Glutamatergic neuron (in vitro differentiated cells): Measurements from ENCODE around the gene PIM1. TPM values are rescaled to one million over a fixed set of nuclear protein-coding genes. Genes with fewer than 3 reads are reported as not detected.
A peak's percentile ranks its signal among the peaks of the same experiment; 100 is the strongest.
"Not testable (repeated sequence)": the region's sequence is repeated elsewhere in the genome, so short reads cannot be mapped to it uniquely, and the experiment has no call there.

Source experiments
- DNase-seq: peaks from one replicate; pipeline ENCODE4 v3.0.0; 2022
- H3K27ac Mint-ChIP-seq: one replicate; pipeline ENCODE4 v1.8.0; 2020; ENCODE audit warnings: mild to moderate bottlenecking, mixed read lengths, inconsistent platforms; ENCODE audit not compliant: unreplicated experiment
- H3K27me3 Mint-ChIP-seq: one replicate; pipeline ENCODE4 v1.8.0; 2020; ENCODE audit warnings: mild to moderate bottlenecking, moderate library complexity, mixed read lengths, inconsistent platforms; ENCODE audit not compliant: unreplicated experiment
- H3K36me3 Mint-ChIP-seq: one replicate; pipeline ENCODE4 v1.8.0; 2020; ENCODE audit warnings: mild to moderate bottlenecking, mixed read lengths, inconsistent platforms; ENCODE audit not compliant: unreplicated experiment
- H3K4me1 Mint-ChIP-seq: one replicate; pipeline ENCODE4 v1.8.0; 2020; ENCODE audit warnings: mild to moderate bottlenecking, low read depth, mixed read lengths, inconsistent platforms; ENCODE audit not compliant: unreplicated experiment
- H3K4me3 Mint-ChIP-seq: one replicate; pipeline ENCODE4 v1.8.0; 2020; ENCODE audit warnings: mild to moderate bottlenecking, mixed read lengths, inconsistent platforms; ENCODE audit not compliant: unreplicated experiment
- H3K9me3 Mint-ChIP-seq: one replicate; pipeline ENCODE4 v1.8.0; 2020; ENCODE audit warnings: mild to moderate bottlenecking, moderate library complexity, mixed read lengths, inconsistent platforms; ENCODE audit not compliant: unreplicated experiment
- CTCF ChIP-seq: fragments of 200-600 bp; sonication (generic); IDR thresholded peaks from one replicate; pipeline ENCODE4 v1.5.0; 2021; ENCODE audit not compliant: partially characterized antibody, unreplicated experiment
- total RNA-seq: library from RNA; stranded (reverse); fragmentation: NEBNext Ultra II Directional; extraction: Animal tissue kit (Norgen Biotek cat#: 25700); gene quantifications from one replicate; pipeline ENCODE4 v1.2.1, GENCODE V29; 2021; ENCODE audit not compliant: unreplicated experiment

PIM1 gene
- total RNA-seq, 1 donor from 2014 or later, result 22.7 TPM

GRCh38 chr6:37125774-37126492, 44.0 kb upstream of the PIM1 start:
- Mint-ChIP-seq H3K4me3 (peak overlapping the region; percentile 72), H3K27me3 (peaks cover 7% of the 10 kb centered on the region), H3K36me3 (no peaks in the 10 kb centered on the region), H3K9me3 (peaks cover 2% of the 10 kb centered on the region), H3K4me1 (peaks cover 13% of the 10 kb centered on the region), H3K27ac (no peak overlapping the region)
- no peak for DNase-seq
- TF ChIP-seq CTCF, result no peak

GRCh38 chr6:37126493-37126958, 43.4 kb upstream of the PIM1 start:
- Mint-ChIP-seq H3K4me1 (peaks cover 13% of the 10 kb centered on the region), H3K36me3 (no peaks in the 10 kb centered on the region), H3K4me3 (peak overlapping the region; percentile 72), H3K27ac (no peak overlapping the region), H3K27me3 (peaks cover 7% of the 10 kb centered on the region), H3K9me3 (peaks cover 2% of the 10 kb centered on the region)
- no peak for TF ChIP-seq CTCF
- no peak for DNase-seq

GRCh38 chr6:37126961-37127616, 42.9 kb upstream of the PIM1 start:
- Mint-ChIP-seq H3K36me3 (no peaks in the 10 kb centered on the region), H3K4me1 (peaks cover 13% of the 10 kb centered on the region), H3K27me3 (peaks cover 7% of the 10 kb centered on the region), H3K27ac (no peak overlapping the region), H3K9me3 (peaks cover 2% of the 10 kb centered on the region), H3K4me3 (no peak overlapping the region)
- no peak for TF ChIP-seq CTCF
- DNase-seq, result no peak

- no peak overlapping the region for H3K4me3 Mint-ChIP-seq
- no peak overlapping the region for H3K27ac Mint-ChIP-seq
- DNase-seq, result no peak
- peaks cover 2% of the 10 kb centered on the region for H3K9me3 Mint-ChIP-seq
- no peak for TF ChIP-seq CTCF
- H3K27me3 Mint-ChIP-seq, result peaks cover 7% of the 10 kb centered on the region
- H3K36me3 Mint-ChIP-seq, result no peaks in the 10 kb centered on the region
- H3K4me1 Mint-ChIP-seq, result peaks cover 8% of the 10 kb centered on the region
Measured at GRCh38 chr6:37127961-37128862, 41.7 kb upstream of the PIM1 start.

- not testable (repeated sequence) for H3K36me3 Mint-ChIP-seq, H3K9me3 Mint-ChIP-seq, H3K4me1 Mint-ChIP-seq, H3K27me3 Mint-ChIP-seq, DNase-seq, H3K27ac Mint-ChIP-seq, H3K4me3 Mint-ChIP-seq
Measured at GRCh38 chr6:37128863-37129443, 41.0 kb upstream of the PIM1 start.
